Measurements from ENCODE around the gene GAS7.

GAS7 gene

DNA sequence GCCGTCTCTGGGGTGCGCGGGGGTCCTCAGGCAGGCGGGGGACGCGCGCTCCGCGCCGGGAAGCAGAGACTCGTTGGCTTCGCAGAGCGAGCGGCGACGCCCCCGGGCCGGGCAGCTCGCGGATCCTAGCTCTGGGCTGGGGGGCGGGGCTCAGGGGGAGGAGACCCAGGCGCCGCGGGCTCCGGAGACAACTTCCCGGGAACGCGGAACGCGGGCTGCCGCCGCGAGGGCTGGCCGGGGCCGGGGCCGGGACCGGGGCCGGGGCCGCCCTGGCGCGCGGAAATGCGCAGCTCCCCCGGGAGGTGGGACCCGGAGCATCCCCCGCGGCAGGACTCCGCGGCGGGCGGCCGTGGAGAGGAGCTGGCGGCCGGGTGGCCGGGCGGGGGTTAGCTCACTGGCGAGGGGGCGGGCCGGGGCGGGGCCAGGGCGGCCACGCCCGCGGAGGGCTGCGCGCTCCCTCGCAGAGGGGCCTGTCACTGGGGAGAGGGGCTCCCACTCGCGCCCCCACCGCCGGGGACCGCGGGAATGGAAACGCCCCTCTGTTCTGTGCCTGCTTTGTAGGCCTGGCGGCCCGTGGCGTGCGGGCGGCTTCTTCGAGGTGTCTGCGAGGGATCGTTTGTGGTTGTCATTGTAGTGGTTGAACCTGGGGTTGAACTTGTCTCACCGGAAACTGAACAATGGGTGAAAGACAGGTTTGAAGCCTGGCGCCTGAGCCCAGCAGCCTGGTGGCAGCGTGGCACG lies at the start of gene GAS7:
TSS of gene GAS7 (minus strand) at position 98 of the 741 bp plus-strand sequence.
- DNase-seq (ENCODE audit: low spot score): peak; percentile 47

DNA sequence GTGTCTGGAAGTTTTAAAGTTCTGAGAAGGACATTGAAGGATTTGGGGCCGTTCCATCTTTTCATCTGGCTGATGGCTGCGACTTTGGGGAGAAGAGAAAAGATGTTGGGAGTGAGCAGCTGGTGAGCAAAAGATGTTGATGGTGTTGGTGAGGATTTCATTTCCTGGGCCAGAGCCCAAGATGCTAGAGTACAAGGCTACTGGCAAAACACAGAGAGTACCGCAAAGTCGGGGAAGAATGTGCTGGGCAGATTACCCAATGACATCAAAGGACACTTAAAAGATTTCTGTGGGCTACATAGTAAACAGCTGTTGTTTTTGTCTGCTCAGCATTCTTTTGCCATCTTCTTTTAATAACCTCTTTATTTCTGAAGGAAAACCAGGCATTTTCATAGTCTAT lies 49.4 kb upstream of the GAS7 start:
- DNase-seq (ENCODE audit: low spot score): no peak

DNA sequence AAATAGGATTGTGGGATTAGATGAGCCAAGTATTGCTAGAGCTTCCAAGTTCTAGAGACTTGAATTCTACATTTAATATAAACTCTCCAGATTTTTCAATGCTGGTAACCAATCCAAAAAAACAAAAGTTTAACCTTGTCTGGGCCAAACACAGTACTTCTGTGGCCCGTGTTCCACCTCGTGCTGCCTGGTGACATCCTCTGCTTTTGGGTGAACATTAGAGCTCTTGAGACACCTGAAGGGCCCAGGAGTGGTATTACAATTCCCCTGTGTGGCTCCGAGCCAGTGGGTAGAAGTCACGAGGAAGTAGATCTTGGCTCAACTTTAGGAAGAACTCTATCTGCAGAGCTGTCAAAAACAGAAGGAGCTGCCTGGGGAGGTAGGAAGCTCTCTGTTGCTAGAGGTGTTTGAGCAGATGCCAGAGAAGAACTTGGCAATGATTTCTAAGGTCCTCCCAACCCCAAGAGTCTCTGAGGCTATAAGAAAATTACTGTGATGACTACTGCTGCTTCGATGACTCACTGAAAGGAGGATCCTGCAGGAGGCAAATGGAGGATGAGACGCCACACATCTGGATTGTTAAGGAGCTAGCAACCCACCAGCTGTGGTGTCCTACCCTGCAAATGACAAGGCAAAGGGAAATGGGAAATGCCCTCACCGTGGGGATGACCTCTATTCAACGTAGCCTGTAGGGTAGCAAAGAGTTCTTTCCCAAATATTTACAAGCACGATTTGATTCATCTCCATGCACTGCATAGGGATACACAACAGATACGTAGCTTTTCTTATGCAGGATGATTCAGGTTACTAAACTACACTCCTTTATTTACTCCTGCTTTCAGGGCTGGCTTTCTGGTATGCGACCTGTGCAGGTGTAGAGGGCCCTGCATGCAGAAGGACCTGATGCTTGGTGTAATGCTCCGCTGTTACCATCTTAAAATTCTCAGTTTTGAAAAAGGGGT lies 45.8 kb upstream of the GAS7 start:
- no peak for DNase-seq (ENCODE audit: low spot score)

- no peak for DNase-seq (ENCODE audit: low spot score)
Measured at GRCh38 chr17:10241781-10242180, 43.4 kb upstream of the GAS7 start.

- no peak for DNase-seq (ENCODE audit: low spot score)
Measured at GRCh38 chr17:10238661-10239060, 40.3 kb upstream of the GAS7 start.

DNA sequence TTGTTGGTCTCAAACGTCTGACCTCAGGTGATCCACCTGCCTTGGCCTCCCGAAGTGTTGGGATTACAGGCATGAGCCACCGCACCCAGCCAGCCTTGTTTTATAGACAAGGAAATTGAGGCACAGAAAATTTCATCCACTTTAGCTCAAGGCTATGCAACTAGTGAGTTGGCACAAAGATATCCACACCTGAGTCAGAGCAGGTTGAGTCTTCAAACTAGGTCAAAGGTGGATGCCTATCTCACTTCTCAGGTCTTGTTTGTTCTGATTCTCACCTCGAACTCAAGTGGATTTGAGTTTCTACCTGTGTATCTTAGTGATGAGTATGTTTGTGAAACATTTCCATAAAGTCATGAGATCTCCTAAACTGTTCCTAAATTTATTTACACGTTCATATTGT lies 35.6 kb upstream of the GAS7 start:
- DNase-seq (ENCODE audit: low spot score): no peak

DNA sequence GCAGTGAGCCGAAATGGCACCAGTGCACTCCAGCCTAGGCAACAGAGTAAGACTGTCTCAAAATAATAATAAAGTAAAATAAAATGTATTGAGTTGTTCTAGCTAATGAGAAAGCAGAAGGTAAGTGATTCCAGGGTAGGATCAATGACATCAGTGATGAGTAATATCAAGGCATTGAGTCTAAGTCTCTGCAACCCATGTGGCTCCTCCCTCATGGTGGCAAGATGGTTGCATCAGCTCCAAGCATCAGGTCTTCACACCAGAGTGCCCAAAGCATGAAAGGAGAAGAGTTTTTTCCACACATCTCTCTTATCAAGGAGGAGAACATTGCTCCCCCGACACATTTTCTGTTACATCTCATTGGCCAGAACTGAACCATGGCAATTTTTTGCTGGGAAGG lies 34.8 kb upstream of the GAS7 start:
- DNase-seq (ENCODE audit: low spot score): no peak

DNA sequence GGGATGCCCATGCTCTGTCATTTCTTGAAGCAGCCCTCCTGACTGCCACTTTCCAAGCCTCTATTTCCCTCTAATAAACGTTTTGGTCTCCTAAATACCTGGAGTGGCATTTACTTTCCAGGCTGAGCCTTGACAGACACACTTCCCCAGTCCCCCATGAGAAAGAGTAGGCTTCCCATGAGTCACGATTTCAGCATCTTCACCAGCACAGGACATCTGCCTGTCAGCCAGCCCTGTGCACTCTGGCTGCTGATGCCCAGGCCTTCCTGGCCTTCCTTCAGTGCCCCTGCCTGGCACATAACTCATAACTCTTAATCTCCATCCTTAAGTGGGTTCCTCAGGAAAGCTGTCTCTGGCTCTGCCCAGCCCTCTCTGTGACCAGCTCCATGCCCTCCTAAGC lies 30.8 kb upstream of the GAS7 start:
- no peak for DNase-seq (ENCODE audit: low spot score)

GRCh38 chr17:10226930-10227695 lies 28.7 kb upstream of the GAS7 start:
- peak; percentile 21 for DNase-seq (ENCODE audit: low spot score)

- DNase-seq (ENCODE audit: low spot score): no peak
Measured at GRCh38 chr17:10224582-10225195, 26.3 kb upstream of the GAS7 start.

GRCh38 chr17:10219193-10219592 lies 20.8 kb upstream of the GAS7 start:
- DNase-seq (ENCODE audit: low spot score): no peak

DNA sequence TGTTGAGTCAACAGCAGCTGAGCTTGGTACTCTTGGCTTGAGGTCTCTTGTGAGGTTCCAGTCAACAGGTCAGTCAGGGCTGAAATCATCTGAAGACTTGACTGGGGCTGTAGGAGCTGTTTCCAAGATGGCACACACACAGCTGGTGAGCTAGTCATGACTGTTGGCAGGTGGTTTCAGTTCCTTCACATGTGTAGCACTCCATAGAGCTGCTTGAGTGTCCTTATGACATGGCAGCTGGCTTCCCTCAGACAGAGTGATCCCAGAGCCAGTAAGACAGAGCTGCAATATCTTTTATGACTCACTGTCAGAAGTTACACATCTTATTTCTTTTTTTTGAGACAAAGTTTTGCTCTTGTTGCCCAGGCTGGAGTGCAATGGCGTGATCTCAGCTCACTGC lies 19.5 kb upstream of the GAS7 start:
- DNase-seq (ENCODE audit: low spot score): no peak

- DNase-seq (ENCODE audit: low spot score): no peak
Measured at GRCh38 chr17:10216213-10216938, 18.0 kb upstream of the GAS7 start.

DNA sequence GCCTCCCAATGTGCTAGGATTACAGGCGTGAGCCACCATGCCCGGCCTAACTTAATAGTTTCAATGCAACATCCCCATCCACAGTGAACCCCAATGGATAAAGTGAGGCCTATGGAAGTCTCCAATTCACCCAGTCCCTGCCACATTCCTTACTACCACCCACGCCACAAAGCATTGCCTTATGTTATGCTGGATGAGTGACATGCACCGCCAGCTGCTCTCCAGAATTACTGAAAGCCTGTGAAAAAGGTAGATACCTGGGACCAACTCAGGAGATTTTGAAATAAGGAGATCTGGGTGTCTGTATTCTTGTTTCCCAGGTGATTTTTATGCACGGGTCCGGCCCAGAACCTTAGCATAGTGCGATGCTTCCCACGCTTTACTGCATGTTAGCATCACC lies 16.9 kb upstream of the GAS7 start:
- no peak for DNase-seq (ENCODE audit: low spot score)

GRCh38 chr17:10211666-10212065 lies 13.3 kb upstream of the GAS7 start:
- DNase-seq (ENCODE audit: low spot score): no peak

- DNase-seq (ENCODE audit: low spot score): no peak
Measured at GRCh38 chr17:10210151-10210574, 11.8 kb upstream of the GAS7 start.

DNA sequence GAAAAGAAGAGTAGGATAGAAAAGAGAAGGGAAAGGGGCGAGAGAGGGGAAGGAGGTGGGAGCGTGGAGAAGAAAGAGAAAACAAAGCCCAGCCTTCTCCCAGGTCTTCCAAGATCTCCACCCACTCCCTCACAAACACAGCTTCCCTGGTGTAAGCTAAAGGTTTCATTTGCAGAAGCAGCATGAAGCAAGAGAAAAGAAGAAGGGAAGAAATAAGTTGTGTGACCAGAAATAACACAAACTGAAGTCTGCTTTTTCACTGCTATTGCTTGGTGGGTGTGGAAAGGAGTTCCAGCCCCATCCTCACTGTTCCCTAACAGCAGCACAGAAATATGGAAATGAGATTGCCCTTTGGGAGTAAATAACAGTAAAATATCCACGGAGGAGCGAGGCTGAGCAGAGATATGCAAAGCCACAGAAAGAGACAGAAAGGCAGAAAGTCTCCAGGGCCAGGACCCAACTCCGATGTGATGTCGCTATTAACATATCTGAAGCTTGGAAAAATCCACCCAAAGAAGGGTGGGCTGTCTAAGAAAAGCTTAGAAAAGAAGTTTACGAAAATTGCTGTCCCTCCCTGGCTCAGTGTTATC lies 10.3 kb upstream of the GAS7 start:
- no peak for DNase-seq (ENCODE audit: low spot score)

DNA sequence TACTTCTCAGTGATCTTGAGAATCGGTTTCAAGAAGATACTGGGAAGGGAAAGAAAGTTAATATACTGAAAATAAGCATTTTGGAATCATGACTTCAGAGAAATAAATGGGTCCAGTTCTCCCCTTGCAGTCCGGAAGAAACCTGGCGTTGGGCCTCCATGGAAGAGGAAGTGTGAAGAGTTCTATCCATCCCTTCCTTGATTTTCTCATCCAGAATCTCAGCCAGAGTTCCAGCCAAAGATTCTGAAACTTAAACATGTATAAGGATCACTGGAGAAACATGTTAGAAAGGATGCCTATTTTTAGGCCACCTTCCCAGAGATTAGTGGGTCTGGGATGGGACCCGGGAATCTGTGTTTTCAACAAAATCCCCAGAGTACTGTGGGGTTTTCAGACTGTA lies 8.7 kb upstream of the GAS7 start:
- no peak for DNase-seq (ENCODE audit: low spot score)

DNA sequence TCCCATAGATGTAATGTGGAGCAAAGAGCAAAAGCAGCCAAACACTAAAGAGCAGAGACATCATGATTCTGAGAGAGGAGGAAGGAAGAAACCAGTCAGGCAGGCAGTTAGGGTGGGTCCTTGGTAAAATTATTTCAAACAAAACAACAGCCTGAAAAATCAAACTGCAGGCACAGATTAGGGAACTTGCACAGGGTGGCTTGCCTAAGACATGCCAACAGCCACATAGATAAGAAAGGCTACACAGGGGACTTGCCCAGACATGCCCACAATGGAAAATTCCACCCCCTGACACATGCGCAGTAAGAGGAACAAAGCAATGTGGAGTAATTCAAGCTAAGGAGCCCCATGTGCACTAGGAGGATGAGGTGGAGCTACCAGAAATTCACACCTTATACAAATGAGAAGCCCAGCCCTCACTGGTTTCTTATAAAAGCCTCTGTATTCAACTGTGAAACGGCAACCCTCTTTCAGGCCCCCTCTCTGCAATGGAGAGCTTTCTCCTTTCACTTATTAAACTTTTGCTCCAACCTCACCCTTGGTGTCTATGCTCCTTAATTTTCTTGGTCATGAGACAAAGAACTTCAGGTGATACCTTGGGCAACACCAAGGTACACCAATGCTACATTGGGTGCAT lies 7.3 kb upstream of the GAS7 start:
- DNase-seq (ENCODE audit: low spot score): no peak

GRCh38 chr17:10201680-10202079 lies 3.3 kb upstream of the GAS7 start:
- DNase-seq (ENCODE audit: low spot score): no peak

All from AG08396 (cell line).